NCI-H524 treated with DMSO at 0.1 percent for 48 hours (cell line): ENCODE data around the gene CDT1.
A peak's percentile ranks its signal among the peaks of the same experiment; 100 is the strongest.
"Not testable (repeated sequence)": the region's sequence is repeated elsewhere in the genome, so short reads cannot be mapped to it uniquely, and the experiment has no call there.

Experiments used
- DNase-seq: peaks from one replicate; lab custom pipeline; 2025; lab: John Stamatoyannopoulos, UW

The CDT1 gene

GRCh38 chr16:88782454-88783390 is 20.9 kb upstream of the CDT1 start:
- DNase-seq = no peak

GRCh38 chr16:88783391-88784073 is 20.1 kb upstream of the CDT1 start:
- DNase-seq = no peak

GRCh38 chr16:88784074-88784855 is 19.3 kb upstream of the CDT1 start:
- no peak for DNase-seq

GRCh38 chr16:88784856-88785105 is 18.8 kb upstream of the CDT1 start:
- DNase-seq = no peak

- no peak for DNase-seq
Observed at GRCh38 chr16:88785106-88785924, 18.3 kb upstream of the CDT1 start, which contains the start of gene PIEZO1. Gene PIEZO1, minus strand, starts transcription at chr16:88785220. Its CDS starts 256 bp downstream, at chr16:88784964.

GRCh38 chr16:88787579-88788314 is 15.8 kb upstream of the CDT1 start:
- no peak for DNase-seq

GRCh38 chr16:88788749-88789148 is 14.8 kb upstream of the CDT1 start:
- DNase-seq = not testable (repeated sequence)

- no peak for DNase-seq
Observed at GRCh38 chr16:88789594-88789993, 14.0 kb upstream of the CDT1 start.

GRCh38 chr16:88790312-88791211 is 13.0 kb upstream of the CDT1 start:
- DNase-seq = no peak

GRCh38 chr16:88792078-88792550 is 11.5 kb upstream of the CDT1 start:
- no peak for DNase-seq

- no peak for DNase-seq
Observed at GRCh38 chr16:88792668-88793250, 10.8 kb upstream of the CDT1 start.

GRCh38 chr16:88793251-88793954 is 10.2 kb upstream of the CDT1 start:
- DNase-seq = no peak

- DNase-seq = no peak
Observed at GRCh38 chr16:88796278-88796677, 7.3 kb upstream of the CDT1 start.

- DNase-seq = no peak
Observed at GRCh38 chr16:88798073-88798472, 5.5 kb upstream of the CDT1 start.

GRCh38 chr16:88798772-88799455 is 4.7 kb upstream of the CDT1 start:
- peak; percentile 97 for DNase-seq

- no peak for DNase-seq
Observed at GRCh38 chr16:88799569-88800276, 3.9 kb upstream of the CDT1 start.

GRCh38 chr16:88800277-88800592 is 3.4 kb upstream of the CDT1 start:
- no peak for DNase-seq

- no peak for DNase-seq
Observed at GRCh38 chr16:88804173-88804551, 573 bp downstream of the CDT1 start.
